GM21515 (cell line): ENCODE results near the gene MAPK1.
A peak's percentile ranks its signal among the peaks of the same experiment; 100 is the strongest.
"Not testable (repeated sequence)": the region's sequence is repeated elsewhere in the genome, so short reads cannot be mapped to it uniquely, and the experiment has no call there.

Experiments used
- ATAC-seq: cut with Tn5 transposase; IDR thresholded peaks from one replicate; pipeline ENCODE4 v1.9.1; 2021; ENCODE audit not compliant: unreplicated experiment

MAPK1 gene

DNA sequence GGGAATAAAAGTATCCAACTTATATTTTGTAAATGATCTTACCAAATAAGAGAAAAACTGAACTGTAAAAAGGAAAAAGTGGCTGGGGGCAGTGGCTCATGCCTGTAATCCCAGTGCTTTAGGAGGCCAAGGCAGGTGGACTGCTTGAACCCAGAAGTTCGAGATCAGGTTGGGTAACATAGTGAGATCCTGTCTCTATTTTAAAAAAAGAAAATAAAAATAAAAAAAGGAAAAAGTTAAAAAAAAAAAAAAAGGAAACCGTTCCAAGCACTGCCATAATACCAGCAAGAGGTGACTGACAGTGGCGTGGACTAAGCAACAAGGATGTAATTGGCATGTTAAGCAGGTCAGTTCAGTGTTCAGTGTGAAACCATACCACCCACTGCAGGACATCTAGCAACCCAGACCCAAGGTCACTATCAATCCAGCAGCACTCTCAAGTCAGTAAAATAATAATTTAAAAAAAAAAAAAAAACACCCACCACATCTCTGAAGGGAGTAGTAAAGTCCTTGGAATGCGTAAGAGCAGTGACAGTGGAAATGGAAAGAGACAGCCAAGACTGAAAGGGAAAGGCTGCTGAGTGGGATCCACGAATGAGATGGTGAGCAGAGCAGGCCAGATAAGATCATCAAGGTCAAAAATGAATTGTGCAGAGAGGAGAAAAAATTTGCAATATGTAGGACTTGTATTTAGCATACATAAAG lies 43.6 kb downstream of the MAPK1 start:
- no peak for ATAC-seq

DNA sequence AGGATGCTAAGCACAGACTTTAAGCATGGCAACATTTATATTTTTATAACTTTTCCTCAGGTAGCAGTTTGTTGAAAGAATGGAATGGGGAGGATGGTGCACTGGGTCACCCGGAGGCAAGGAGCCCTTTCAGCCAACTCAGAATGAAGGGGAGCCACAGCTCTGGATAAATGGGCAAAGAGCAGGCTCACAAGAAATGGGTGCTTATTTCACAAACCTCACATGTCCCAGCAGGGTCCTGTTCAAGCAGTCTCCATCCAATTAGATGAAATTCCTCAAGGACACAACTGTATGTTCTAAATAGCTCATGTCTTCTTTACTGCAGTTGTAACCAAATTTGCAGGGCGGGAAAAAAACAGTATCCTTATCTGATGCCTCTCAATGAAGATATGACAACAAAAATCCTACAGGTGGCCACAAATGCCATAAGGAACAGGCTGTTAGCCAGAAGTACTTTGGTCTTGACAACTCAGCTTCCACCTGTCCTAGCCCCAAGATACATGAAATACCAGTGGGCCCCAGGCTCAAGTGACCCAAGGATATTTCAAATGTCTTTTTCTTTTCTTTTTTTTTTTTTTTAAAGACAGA lies 48.2 kb downstream of the MAPK1 start:
- no peak for ATAC-seq

DNA sequence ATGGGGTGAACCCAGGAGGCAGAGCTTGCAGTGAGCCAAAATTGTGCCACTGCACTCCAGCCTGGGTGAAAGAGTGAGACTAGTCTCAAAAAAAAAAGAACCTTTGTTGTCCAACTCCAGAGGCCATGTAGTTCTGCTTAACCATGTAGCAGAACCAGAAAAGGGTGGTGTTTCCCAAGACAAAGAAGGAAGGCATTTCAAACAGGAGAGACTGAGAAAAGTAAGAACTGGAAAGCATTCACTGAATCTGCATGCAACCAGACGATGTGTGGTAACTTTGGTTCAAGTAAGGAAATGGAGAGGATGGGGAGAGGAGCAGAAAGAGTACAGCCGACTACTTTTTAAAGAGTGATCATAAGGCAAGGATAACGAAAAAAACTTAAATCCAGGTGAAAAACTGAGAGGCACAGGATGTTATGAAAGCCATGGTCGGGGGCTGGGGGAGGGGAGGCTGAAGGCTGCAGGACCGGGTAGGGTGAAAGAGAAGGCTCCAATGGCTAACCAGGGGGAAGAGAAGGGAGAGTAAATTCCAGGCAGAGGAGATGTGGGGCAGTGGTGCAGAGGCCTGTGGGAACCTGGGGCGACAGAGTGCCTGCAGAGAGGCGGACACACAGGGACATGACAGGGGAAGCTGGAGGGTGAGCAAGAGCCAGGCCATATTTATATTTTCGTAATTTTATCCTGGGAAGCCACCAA lies 48.8 kb downstream of the MAPK1 start:
- ATAC-seq: no peak

DNA sequence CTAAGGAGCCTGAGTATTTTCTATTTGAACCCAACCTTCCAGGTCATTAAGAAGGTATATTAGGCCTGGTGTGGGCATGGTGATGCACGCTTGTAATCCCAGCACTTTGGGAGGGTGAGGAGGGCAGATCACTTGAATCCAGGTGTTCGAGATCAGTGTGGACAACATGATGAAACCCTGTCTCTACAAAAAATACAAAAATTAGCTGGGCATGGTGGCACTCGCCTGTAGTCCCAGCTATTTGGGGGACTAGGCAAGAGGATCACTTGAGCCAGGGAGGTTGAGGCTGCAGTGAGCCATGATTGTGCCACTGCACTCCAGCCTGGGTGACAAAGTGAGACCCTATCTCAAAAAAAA lies 50.0 kb downstream of the MAPK1 start:
- not testable (repeated sequence) for ATAC-seq

DNA sequence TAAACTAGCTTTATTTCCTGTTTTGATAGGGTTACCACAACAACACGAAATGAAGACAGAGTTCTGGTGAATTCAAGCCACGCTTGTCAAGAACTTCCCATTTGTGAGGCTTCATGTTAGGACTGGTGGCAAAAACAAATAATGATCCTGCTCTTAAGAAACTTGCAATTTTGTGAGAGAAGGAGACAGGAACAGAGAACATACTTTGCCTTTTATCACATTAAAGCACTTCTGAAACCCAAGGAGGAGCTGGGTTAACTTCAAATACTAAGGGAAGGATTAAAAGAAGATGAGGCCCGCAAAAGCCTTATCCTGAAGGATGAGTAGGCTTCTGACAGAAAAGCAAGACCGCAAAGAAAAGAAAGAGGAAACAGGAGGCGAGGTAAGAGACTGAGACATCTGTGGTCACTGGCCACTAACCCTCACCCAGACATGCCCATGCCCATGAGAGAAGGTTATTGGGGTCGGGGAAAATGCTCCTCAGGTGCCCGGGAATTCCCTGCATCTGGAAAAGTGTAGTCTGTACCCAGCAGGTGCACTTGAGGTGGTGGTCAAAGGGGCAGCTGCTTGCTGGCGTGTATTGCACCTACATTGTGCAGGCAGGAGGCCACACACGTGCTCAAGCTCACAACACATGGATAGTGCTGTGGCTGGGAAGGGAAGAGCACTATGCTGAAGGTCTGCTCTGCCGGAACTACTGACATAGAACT lies 50.5 kb downstream of the MAPK1 start:
- peak; percentile 54 for ATAC-seq

DNA sequence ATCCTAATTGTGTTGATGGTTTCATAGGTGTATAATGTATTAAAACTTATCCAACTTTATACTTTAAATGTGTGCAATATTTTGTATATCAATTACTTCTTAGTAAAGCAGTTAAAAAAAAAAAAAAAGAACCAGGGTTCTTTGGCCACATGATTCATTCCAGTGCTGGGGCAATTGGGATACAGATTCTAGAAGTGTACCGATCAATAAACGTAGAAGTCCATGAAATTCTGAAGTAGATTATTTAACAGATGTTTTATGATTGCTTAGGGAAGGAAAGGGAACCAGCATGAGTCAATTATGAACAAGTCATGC lies 51.0 kb downstream of the MAPK1 start:
- ATAC-seq: no peak

DNA sequence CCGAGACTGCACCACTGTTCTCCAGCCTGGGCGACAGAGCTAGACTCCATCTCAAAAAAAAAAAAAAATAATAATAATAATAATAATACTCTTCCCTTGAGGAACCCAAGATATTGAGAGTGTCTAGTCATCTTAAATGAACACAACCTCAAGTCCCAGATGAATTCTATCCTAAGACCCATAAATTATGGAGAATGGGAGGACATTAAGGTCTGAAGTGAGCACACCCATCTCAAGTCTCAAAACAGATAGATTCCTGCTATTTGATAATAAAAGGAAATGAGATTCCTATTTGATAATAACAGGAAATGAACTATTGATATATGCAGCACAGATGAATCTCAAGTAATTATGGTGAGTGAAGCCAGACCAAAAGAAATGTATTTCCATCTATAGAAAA lies 51.5 kb downstream of the MAPK1 start:
- ATAC-seq: no peak

DNA sequence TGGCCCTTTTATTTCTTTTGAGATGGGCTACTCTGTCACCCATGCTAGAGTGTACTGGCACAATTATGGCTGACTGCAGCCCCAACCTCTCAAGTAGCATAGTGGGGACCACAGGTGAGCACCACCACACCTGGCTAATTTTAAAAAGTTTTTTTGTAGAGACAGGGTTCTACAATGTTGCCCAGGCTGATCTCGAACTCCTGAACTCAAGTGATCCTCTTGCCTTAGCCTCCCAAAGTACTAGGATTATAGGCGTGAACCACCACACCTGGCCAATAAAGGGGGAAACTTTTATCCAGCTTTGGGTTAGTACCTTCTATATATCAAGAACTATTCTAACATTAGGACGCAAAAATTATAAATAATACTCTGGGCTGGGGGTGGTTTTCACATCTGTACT lies 52.1 kb downstream of the MAPK1 start:
- no peak for ATAC-seq

DNA sequence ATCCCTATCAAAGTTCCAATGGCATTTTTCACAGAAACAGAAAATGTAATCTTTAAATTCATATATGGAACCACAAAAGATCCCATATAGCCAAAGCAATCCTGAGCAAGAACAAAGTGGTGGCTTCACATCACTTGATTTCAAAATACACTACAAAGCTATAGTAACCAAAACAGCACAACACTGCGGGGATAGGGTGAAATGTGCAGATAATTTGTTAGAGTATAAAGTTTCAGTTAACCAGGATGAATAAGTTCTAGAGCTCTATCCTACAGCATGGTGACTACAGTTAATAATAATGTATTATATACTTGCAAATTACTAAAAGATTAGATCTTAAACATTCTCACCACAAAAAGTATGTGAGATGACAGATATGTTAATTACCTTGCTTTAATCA lies 55.5 kb downstream of the MAPK1 start:
- no peak for ATAC-seq

DNA sequence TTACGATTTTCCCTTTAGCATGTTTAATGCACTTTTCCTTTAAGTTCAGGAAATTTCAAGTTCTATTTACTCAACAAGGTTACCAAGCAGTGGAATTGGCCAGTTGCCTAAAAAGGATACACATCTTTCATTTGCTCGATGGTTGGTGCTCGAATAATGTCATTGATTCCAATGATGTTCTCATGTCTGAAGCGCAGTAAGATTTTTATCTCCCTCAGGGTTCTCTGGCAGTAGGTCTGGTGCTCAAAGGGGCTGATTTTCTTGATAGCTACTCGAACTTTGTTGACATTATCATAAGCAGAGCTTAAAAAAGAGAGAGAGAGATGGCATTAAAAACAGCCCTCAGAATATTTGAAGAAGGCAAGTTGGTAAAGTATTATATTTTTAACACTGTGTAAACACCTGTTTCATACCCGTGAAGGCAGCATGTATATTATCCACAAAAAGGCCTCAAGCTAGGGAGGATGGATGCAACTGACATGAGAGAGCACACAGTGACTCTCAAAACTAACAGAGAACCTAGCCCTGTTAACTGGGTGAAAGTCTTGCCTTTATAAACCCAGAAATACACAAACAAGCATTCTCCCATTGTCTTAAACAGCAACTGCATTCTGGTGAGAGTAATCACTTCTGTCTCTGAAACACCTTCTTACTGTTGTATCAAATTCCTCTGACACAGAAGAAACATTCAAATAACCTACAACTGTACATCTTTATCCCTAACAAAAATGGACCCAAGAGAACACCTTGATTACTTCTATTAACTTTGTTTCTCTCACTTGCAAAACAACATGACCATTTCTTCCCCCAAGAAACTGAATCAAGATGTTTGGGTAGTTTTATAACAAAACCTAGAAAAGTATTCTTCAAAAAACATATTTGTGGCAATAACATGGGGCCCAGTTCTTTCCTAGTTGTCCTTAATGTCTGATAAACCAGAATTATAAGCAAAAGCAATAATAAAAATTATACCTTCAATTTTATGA lies 59.6 kb downstream of the MAPK1 start:
- no peak for ATAC-seq

DNA sequence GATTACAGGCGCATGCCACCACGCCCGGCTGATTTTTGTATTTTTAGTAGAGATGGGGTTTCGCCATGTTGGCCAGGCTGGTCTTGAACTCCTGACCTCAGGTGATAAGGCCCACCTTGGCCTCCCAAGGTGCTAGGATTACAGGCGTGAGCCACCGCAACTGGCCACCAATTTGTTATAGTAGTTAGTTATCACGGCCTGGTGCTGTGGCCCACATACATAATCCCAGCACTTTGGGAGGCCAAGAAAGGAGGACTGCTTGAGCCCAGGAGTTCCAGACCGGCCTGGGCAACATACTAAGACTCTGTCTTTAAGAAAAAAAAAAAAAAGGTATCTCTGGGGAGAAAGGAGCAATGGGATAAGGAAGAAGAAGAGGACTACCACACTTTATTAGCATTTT lies 62.1 kb downstream of the MAPK1 start:
- not testable (repeated sequence) for ATAC-seq

DNA sequence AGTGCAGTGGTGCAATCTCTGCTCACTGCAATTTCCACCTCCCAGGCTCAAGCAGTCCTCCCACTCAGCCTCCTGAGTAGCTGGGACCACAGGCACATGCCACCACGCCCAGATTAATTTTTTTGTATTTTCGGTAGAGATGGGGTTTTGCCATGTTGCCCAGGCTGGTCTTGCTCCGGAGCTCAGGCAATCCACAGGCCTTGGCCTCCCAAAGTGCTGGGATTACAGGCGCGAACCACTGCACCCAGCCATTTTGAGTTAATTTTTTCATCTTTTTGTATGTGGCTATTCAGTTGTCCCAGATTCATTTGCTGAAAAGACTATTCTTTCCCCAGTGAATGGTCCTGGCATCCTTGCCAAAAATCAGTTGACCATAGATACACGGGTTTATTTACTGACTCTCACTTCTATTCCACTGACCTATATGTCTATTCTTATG lies 63.6 kb downstream of the MAPK1 start:
- no peak for ATAC-seq

DNA sequence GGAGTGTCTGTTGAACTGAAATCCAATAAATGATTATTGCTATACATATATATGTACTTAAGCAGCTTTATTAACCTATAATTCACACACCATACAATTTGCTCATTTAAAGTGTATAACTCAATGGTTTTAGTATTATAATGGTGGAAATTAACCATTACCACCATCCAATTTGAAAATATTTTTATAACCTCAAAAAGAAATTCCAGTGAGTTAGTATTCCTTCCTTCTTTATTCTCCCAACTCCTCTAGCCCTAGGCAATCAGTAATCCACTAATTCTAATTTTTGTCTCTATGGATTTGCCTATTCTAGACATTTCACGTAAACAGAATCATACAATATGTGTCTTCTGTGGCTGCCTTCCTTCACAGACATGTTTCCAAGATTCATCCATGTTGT lies 64.8 kb downstream of the MAPK1 start:
- ATAC-seq: no peak

DNA sequence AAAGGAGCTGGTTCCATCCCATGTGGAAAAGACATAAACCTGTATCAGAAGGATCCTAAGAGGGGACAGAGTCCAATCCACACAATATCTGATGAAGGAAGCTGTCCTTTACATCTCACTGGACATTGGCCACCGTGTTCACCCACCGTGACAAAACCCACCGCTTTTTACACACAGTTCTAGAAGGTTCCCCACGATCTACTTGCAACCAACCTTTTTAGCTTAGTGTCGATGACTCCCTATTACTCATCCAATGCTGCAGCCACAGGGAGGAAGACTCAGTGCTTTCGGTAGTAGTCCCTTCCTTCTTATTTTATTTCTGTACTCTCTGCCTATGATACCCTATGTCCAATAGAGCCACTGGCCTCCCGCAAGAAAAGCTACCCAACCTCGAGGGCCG lies 65.4 kb downstream of the MAPK1 start:
- ATAC-seq: no peak

DNA sequence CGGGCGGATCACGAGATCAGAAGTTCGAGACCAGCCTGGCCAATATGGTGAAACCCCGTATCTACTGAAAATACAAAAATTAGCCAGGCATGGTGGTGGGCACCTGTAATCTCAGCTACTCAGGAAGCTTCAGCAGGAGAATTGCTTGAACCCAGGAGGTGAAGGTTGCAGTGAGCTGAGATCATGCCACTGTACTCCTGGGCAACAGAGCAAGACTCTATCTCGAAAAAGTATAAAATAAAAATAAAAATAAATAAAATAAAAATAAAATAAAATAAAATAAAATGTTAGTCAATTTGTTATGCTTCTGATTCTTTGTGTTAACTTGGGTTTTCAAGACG lies 66.2 kb downstream of the MAPK1 start:
- ATAC-seq: not testable (repeated sequence)

DNA sequence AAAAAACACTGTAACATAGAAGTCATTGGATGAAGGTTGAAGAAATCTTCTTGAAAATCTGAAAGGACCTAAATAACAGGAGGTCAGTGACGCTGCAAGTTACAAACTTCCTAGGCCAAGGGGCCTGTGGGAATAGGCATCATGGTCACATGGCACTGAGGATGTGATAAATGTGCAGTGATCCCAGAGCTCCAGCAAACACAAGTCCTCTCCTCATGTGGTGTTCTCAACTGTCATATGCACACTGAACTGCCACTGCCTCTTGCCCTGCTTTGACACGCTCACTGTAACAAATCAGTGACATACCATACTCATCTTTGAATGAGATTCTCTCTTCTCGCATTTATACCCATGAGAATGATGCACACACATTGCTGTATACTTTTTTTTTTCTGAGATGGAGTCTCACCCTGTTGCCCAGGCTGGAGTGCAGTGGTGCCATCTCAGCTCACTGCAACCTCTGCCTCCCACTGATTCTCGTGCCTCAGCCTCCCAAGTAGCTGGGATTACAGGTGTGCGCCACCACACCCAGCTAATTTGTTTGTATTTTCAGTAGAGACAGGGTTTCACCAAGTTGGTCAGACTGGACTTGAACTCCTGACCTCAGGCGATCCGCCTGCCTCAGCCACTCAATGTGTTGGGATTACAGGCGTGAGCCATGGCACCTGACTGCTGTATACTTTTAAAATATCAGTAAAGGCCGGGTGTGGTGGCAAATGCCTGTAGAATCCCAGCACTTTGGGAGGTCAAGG lies 66.7 kb downstream of the MAPK1 start:
- ATAC-seq: no peak

DNA sequence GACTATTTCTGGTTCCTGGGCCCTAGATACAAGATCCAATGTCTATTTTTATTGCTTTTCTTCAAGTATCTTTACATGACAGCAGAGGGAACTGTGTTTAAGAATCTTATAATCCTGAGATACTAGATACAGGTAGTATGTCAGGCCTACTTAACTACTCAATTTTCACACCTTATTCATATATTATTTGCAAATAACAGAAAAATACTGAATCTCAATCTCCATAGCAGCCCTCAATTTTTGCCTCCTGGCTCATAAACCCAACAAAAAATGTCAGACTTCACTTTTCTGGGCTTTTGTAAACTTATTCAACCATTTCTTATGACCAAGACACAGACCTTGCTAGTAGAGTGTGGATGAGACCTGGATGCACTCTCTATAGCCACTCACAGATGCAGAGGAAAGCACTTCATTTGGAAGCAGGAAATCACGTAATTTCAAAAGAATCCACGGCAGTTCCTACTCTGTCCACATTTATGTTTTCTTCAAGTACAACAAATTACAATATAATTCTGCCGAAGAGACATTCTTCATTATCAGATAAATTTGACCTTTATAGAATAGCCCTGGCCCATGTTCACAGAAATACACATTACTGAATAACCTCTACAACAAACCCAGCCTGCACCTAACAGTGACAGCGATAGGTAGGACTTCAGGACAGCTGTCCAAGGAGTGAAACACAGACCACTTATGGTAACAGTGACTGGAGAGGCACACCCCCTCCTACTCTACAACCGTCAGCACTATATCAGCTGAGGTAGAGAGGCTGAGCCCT lies 69.8 kb downstream of the MAPK1 start:
- no peak for ATAC-seq

DNA sequence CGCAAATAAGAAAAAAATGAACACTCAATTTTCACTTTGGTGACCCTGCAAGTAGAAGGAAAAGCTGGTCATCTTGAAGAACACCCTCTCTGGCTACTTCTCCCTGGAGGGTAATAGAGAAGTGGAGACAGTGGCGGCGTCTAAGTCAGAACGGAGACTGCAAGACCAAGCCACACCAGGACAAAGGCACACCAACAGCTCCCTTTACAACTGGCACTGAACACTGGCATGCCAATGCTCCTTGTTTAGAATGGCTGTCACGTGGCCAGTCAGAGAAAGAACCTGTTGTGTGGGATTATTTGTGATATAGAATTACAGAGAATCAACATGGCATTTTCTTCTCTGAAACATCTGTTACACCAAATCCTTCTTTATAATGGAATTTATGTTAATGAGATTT lies 70.6 kb downstream of the MAPK1 start:
- no peak for ATAC-seq

DNA sequence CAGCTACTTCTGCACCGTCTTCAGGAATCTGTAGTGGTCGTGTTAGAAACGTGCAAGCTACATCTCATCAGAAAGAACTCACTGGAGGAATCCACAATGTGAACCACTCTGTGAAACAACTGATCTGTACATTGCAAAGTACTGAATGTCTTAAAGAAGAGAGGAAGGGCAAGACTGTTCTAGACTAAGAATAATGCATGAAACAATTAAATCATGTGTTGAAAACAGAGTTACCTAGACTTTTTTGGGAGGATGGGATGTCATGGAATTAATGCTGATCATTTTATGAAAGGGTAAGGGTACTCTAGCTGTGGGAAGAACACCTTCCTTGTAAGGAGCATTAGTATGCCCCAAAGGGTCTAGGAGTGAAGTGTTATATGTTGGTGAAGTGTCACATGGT lies 71.2 kb downstream of the MAPK1 start:
- no peak for ATAC-seq
